OCI-LY1 (cell line): ENCODE results near the gene PRR5L.

Experiments
- H2AFZ ChIP-seq: fragments of 200-600 bp; sonication (generic), shearing (Covaris generic); 2 replicates; pipeline ENCODE4 v1.6.0; 2014; ENCODE audit warnings: antibody characterized with exemption, mild to moderate bottlenecking, low read length
- H3F3A ChIP-seq: fragments of 200-600 bp; sonication (generic), shearing (Covaris generic); 2 replicates; pipeline ENCODE4 v1.6.0; 2014; ENCODE audit warnings: mild to moderate bottlenecking, antibody characterized with exemption, low read length, moderate library complexity; ENCODE audit not compliant: insufficient read depth
- H3K27ac ChIP-seq: fragments of 200-600 bp; sonication (generic); 2 replicates; pipeline ENCODE4 v1.5.1; 2014; ENCODE audit warnings: low read length, mixed run types, mild to moderate bottlenecking, low read depth; ENCODE audit not compliant: poor library complexity, severe bottlenecking
- H3K27me3 ChIP-seq: fragments of 200-600 bp; sonication (generic); 2 replicates; pipeline ENCODE4 v1.6.0; 2014; ENCODE audit warnings: antibody characterized with exemption, mild to moderate bottlenecking, low read length, moderate library complexity; ENCODE audit not compliant: insufficient read depth
- H3K36me3 ChIP-seq: fragments of 200-600 bp; sonication (generic); 2 replicates; pipeline ENCODE4 v1.6.1; 2014; ENCODE audit warnings: mild to moderate bottlenecking, antibody characterized with exemption, low read length, moderate library complexity, mixed read lengths; ENCODE audit not compliant: insufficient read depth
- H3K4me1 ChIP-seq: fragments of 200-600 bp; sonication (generic); 2 replicates; pipeline ENCODE4 v1.5.1; 2014; ENCODE audit warnings: mild to moderate bottlenecking, low read length, moderate library complexity; ENCODE audit not compliant: insufficient read depth, severe bottlenecking
- H3K4me2 ChIP-seq: fragments of 200-600 bp; sonication (generic), shearing (Covaris generic); 2 replicates; pipeline ENCODE4 v1.6.1; 2014; ENCODE audit warnings: low read length
- H3K4me3 ChIP-seq: fragments of 200-600 bp; sonication (generic); 2 replicates; pipeline ENCODE4 v1.5.1; 2014; ENCODE audit warnings: low read length, low read depth, mild to moderate bottlenecking, mixed read lengths; ENCODE audit not compliant: poor library complexity, severe bottlenecking
- H3K79me2 ChIP-seq: fragments of 200-600 bp; shearing (Covaris generic); 2 replicates; pipeline ENCODE4 v1.6.1; 2016; ENCODE audit warnings: mixed run types, low read length, mixed read lengths; ENCODE audit not compliant: insufficient read depth
- H3K9ac ChIP-seq: fragments of 200-600 bp; sonication (generic), shearing (Covaris generic); 2 replicates; pipeline ENCODE4 v1.6.1; 2014; ENCODE audit warnings: mild to moderate bottlenecking, low read length, mixed read lengths
- H3K9me2 ChIP-seq: fragments of 200-600 bp; sonication (generic), shearing (Covaris generic); 2 replicates; pipeline ENCODE4 v1.6.1; 2014; ENCODE audit warnings: low read depth, mild to moderate bottlenecking, low read length, mixed read lengths
- H3K9me3 ChIP-seq: fragments of 200-600 bp; shearing (Covaris generic); 2 replicates; pipeline ENCODE4 v1.6.1; 2014; ENCODE audit warnings: low read length, mixed read lengths
- H4K20me1 ChIP-seq: fragments of 200-600 bp; sonication (generic), shearing (Covaris generic); 2 replicates; pipeline ENCODE4 v1.6.0; 2016; ENCODE audit warnings: mild to moderate bottlenecking, low read length; ENCODE audit not compliant: insufficient read depth
- CTCF ChIP-seq: fragments of 200-600 bp; sonication (generic), shearing (Covaris generic); IDR thresholded peaks from 2 replicates; pipeline ENCODE4 v1.5.1; 2017; ENCODE audit warnings: mild to moderate bottlenecking, antibody characterized with exemption, low read length, moderate library complexity, mixed read lengths
- EZH2 ChIP-seq: fragments of 200-600 bp; sonication (generic), shearing (Covaris generic); IDR thresholded peaks from 2 replicates; pipeline ENCODE4 v1.8.0; 2017; ENCODE audit warnings: borderline replicate concordance, mixed run types, mild to moderate bottlenecking, antibody characterized with exemption, low read length, moderate library complexity, mixed read lengths

The PRR5L gene

GRCh38 chr11:36289226-36289852 is 6.7 kb upstream of the PRR5L start, which contains the start of gene COMMD9:
TSS of gene COMMD9 (minus strand) at chr11:36289424. CDS start at chr11:36289412, 12 bp downstream.
- Histone ChIP-seq H3K4me1 (peaks cover 18% of the 10 kb centered on the region), H4K20me1 (no peaks in the 10 kb centered on the region), H3K27ac (no peak within 1 kb of the TSS), H3K4me2 (peak within 1 kb of the TSS; percentile 65), H3K79me2 (no peaks in the 10 kb centered on the region), H2AFZ (peak within 1 kb of the TSS; percentile 70), H3K9me3 (no peaks in the 10 kb centered on the region), H3K9me2 (no peaks in the 10 kb centered on the region), H3K27me3 (no peaks in the 10 kb centered on the region), H3K36me3 (no peaks in the 10 kb centered on the region), H3F3A (no peaks in the 10 kb centered on the region), H3K9ac (peak within 1 kb of the TSS; percentile 69), H3K4me3 (peak within 1 kb of the TSS; percentile 83)
- no peak for TF ChIP-seq EZH2
- TF ChIP-seq CTCF: no peak

GRCh38 chr11:36292311-36292722 is 3.8 kb upstream of the PRR5L start:
- Histone ChIP-seq H3K9me3 (no peaks in the 10 kb centered on the region), H4K20me1 (no peaks in the 10 kb centered on the region), H3K9ac (no peak overlapping the region), H3K9me2 (no peaks in the 10 kb centered on the region), H3K79me2 (no peaks in the 10 kb centered on the region), H3K27ac (no peak overlapping the region), H3K4me3 (no peak overlapping the region), H3F3A (no peaks in the 10 kb centered on the region), H3K27me3 (no peaks in the 10 kb centered on the region), H2AFZ (no peak overlapping the region), H3K4me2 (no peak overlapping the region), H3K4me1 (peaks cover 18% of the 10 kb centered on the region), H3K36me3 (no peaks in the 10 kb centered on the region)
- no peak for TF ChIP-seq EZH2
- TF ChIP-seq CTCF: peak; percentile 71

GRCh38 chr11:36296884-36297543 is 926 bp downstream of the PRR5L start:
- Histone ChIP-seq H3K27ac (no peak overlapping the region), H3F3A (no peaks in the 10 kb centered on the region), H2AFZ (no peak overlapping the region), H4K20me1 (no peaks in the 10 kb centered on the region), H3K36me3 (no peaks in the 10 kb centered on the region), H3K9me2 (no peaks in the 10 kb centered on the region), H3K4me2 (no peak overlapping the region), H3K27me3 (no peaks in the 10 kb centered on the region), H3K9me3 (no peaks in the 10 kb centered on the region), H3K4me3 (no peak overlapping the region), H3K4me1 (no peaks in the 10 kb centered on the region), H3K79me2 (no peaks in the 10 kb centered on the region), H3K9ac (no peak overlapping the region)
- TF ChIP-seq EZH2: no peak
- TF ChIP-seq CTCF: no peak
